Endothelial cell of umbilical vein (primary cell): Measurements from ENCODE around the gene SLITRK2. TPM values are rescaled to one million over a fixed set of nuclear protein-coding genes. Genes with fewer than 3 reads are reported as not detected.

Source experiments
- Bru-seq: library from RNA; stranded (reverse); fragments of 400-500 nt; gene quantifications from one replicate; lab custom pipeline; 2021; lab: Mats Ljungman, UMichigan
- BruChase-seq, 2 experiments: library from RNA; stranded (reverse); fragments of 400-500 nt; gene quantifications; one replicate each; lab custom pipeline; 2021; lab: Mats Ljungman, UMichigan
- BruUV-seq: library from RNA; stranded (reverse); fragments of 400-500 nt; replicated peaks from 2 replicates; lab custom pipeline; 2021; lab: Mats Ljungman, UMichigan
- CTCF ChIA-PET: fragments of 300-600, 350-600 bp; sonication (Branson Sonifier 250); formaldehyde crosslinking; loops from one replicate; lab custom pipeline; 2021; ENCODE audit warnings: antibody characterized with exemption, inconsistent platforms; lab: Charles Lee
- POLR2A ChIA-PET: fragments of 300-600, 350-600 bp; sonication (Branson Sonifier 250); formaldehyde crosslinking; loops from one replicate; lab custom pipeline; 2021; ENCODE audit warnings: antibody characterized with exemption, inconsistent platforms; lab: Charles Lee
- DNase-seq: peaks from one replicate; pipeline ENCODE4 v3.0.0-alpha.2; 2011; ENCODE audit warnings: low read depth, low spot score
- FAIRE-seq: peaks from 2 replicates; lab custom pipeline; 2011; peaks lifted over from hg19 to GRCh38; lab: Jason Lieb, UNC
- H2AFZ ChIP-seq: 2 replicates; pipeline ENCODE4 v1.6.0; 2012; ENCODE audit warnings: low read depth, low read length, control low read depth, inconsistent platforms
- H3K27ac ChIP-seq: 2 replicates; pipeline ENCODE4 v1.5.1; 2011; ENCODE audit warnings: low read depth, mild to moderate bottlenecking, control low read depth, low read length, moderate library complexity; ENCODE audit not compliant: insufficient read depth
- H3K27me3 ChIP-seq, 2 experiments: 2 replicates each; pipeline versions ENCODE4 v1.6.0 to v1.6.1; 2011; ENCODE audit warnings: low read length in 2 of 2, mixed read lengths in 1 of 2; ENCODE audit not compliant: control insufficient read depth in 2 of 2, insufficient read depth in 2 of 2
- H3K36me3 ChIP-seq, 2 experiments: 2 replicates in 1 of 2; 3 replicates in 1 of 2; pipeline ENCODE4 v1.5.1; 2011; ENCODE audit warnings: low read length in 2 of 2, mild to moderate bottlenecking in 1 of 2, moderate library complexity in 1 of 2; ENCODE audit not compliant: control insufficient read depth in 2 of 2, insufficient read depth in 2 of 2; ENCODE audit errors: extremely low read depth in 1 of 2
- H3K4me1 ChIP-seq: 3 replicates; pipeline ENCODE4 v1.5.1; 2011; ENCODE audit warnings: mild to moderate bottlenecking, low read length; ENCODE audit not compliant: control insufficient read depth, insufficient read depth; ENCODE audit errors: extremely low read depth
- H3K4me2 ChIP-seq: 2 replicates; pipeline ENCODE4 v1.6.1; 2011; ENCODE audit warnings: low read length, control low read depth, mixed read lengths; ENCODE audit not compliant: insufficient read depth
- H3K4me3 ChIP-seq, 3 experiments: fragments of 200-600 bp in 1 of 3; sonication (generic), shearing (Covaris generic) in 1 of 3; replicated peaks in 1 of 3; 2 replicates each; pipeline ENCODE4 v1.5.1; 2011 to 2016; ENCODE audit warnings: control low read depth in 3 of 3, low read length in 3 of 3, mild to moderate bottlenecking in 2 of 3, inconsistent platforms in 1 of 3, low read depth in 1 of 3, moderate library complexity in 1 of 3; ENCODE audit not compliant: insufficient read depth in 1 of 3
- H3K79me2 ChIP-seq: 2 replicates; pipeline ENCODE4 v1.6.0; 2012; ENCODE audit warnings: low read length, inconsistent platforms; ENCODE audit not compliant: control insufficient read depth, insufficient read depth
- H3K9ac ChIP-seq: replicated peaks from 2 replicates; pipeline ENCODE3; 2011; ENCODE audit warnings: low read length, control low read depth; ENCODE audit not compliant: insufficient read depth; ENCODE audit errors: extremely low read depth
- H3K9me1 ChIP-seq: replicated peaks from 3 replicates; pipeline ENCODE4 v1.6.0; 2011; ENCODE audit warnings: mild to moderate bottlenecking, low read length; ENCODE audit not compliant: control insufficient read depth, insufficient read depth; ENCODE audit errors: extremely low read depth
- H3K9me3 ChIP-seq: replicated peaks from 2 replicates; pipeline ENCODE4 v1.5.1; 2012; ENCODE audit warnings: low read length, inconsistent platforms; ENCODE audit not compliant: control insufficient read depth, insufficient read depth
- H4K20me1 ChIP-seq: replicated peaks from 2 replicates; pipeline ENCODE3; 2011; ENCODE audit warnings: mild to moderate bottlenecking, low read length; ENCODE audit not compliant: control insufficient read depth, insufficient read depth; ENCODE audit errors: extremely low read depth
- CTCF ChIP-seq, 2 donors: IDR thresholded peaks; 1 replicate in 1 of 2; 2 replicates in 1 of 2; pipeline ENCODE4 v1.5.1; 2011; ENCODE audit warnings: low read length in 2 of 2, mild to moderate bottlenecking in 2 of 2, moderate library complexity in 2 of 2, control low read depth in 1 of 2, inconsistent platforms in 1 of 2, low read depth in 1 of 2; ENCODE audit not compliant: insufficient read depth in 1 of 2; ENCODE audit errors: extremely low read depth in 1 of 2
- EZH2 ChIP-seq: IDR thresholded peaks from 2 replicates; pipeline ENCODE4 v1.6.1; 2012; ENCODE audit warnings: borderline replicate concordance, low read depth, mild to moderate bottlenecking, moderate library complexity, low read length, inconsistent platforms; ENCODE audit not compliant: severe bottlenecking
- FOS ChIP-seq: IDR thresholded peaks from 2 replicates; pipeline ENCODE4 v1.6.1; 2011; ENCODE audit warnings: mild to moderate bottlenecking, low read length, moderate library complexity, borderline replicate concordance; ENCODE audit not compliant: insufficient read depth
- GATA2 ChIP-seq: IDR thresholded peaks from 2 replicates; pipeline ENCODE4 v1.7.0; 2011; ENCODE audit warnings: low read depth, mild to moderate bottlenecking, moderate library complexity, mixed read lengths, low read length; ENCODE audit not compliant: insufficient read length, insufficient read depth
- JUN ChIP-seq: IDR thresholded peaks from 2 replicates; pipeline ENCODE4 v1.6.1; 2011; ENCODE audit warnings: borderline replicate concordance, low read depth; ENCODE audit not compliant: insufficient read length, insufficient read depth
- MAX ChIP-seq: IDR thresholded peaks from 2 replicates; pipeline ENCODE4 v1.6.1; 2011; ENCODE audit not compliant: insufficient read depth, insufficient read length
- MYC ChIP-seq: IDR thresholded peaks from one replicate; pipeline ENCODE4 v1.6.1; 2011; ENCODE audit warnings: mild to moderate bottlenecking, low read depth, low read length
- POLR2A ChIP-seq: IDR thresholded peaks from 2 replicates; pipeline ENCODE4 v1.6.1; 2012; ENCODE audit warnings: low read depth, mild to moderate bottlenecking, control low read depth, low read length
- POLR2AphosphoS5 ChIP-seq: IDR thresholded peaks from 2 replicates; pipeline ENCODE4 v1.6.1; 2012; ENCODE audit warnings: low read depth, mild to moderate bottlenecking, control low read depth, low read length, moderate library complexity; ENCODE audit not compliant: insufficient read depth
- dilution Hi-C: fragments of 300-500 bp; cut with MboI; formaldehyde crosslinking; loops from one replicate; pipeline ENCODE4 v1.15.0; 2019; ENCODE audit warnings: low sequenced_read_pairs; ENCODE audit not compliant: extremely low pct_ligation_motif_present
- intact Hi-C: fragments of 100-400 bp; cut with micrococcal nuclease; formaldehyde crosslinking; loops from one replicate; pipeline ENCODE4 v1.10.0; 2022
- long read RNA-seq: library from polyadenylated mRNA; stranded (forward); transcript quantifications from one replicate; pipeline ENCODE4 v2.0.0, GENCODE V29; 2021
- polyA minus RNA-seq, 3 experiments: library from RNA; depleted of rRNA, polyadenylated mRNA; stranded (reverse); fragments of >200 nt; gene quantifications; 1 replicate in 1 of 3; 2 replicates in 2 of 3; pipeline ENCODE4 v1.2.3, GENCODE V29; 2011
- polyA plus RNA-seq, 4 experiments: library from polyadenylated mRNA; depleted of rRNA in 3 of 4; stranded (reverse) in 3 of 4; unstranded in 1 of 4; fragments of >200 nt; gene quantifications; 2 replicates each; pipeline versions ENCODE4 v1.2.1 to v1.2.3, GENCODE V29; 2011 to 2012; ENCODE audit warnings: missing spikeins in 1 of 4
- total RNA-seq: library from RNA; stranded (reverse); gene quantifications from 2 replicates; pipeline ENCODE4 v1.2.3, GENCODE V29; 2021

The SLITRK2 gene
- total RNA-seq, result not detected in 2 replicates
- polyA plus RNA-seq, result not detected in 2 replicates
- polyA plus RNA-seq (2011; cell fraction: cytosol; rRNA removed), result not detected in 2 replicates
- not detected in 2 replicates for polyA plus RNA-seq (2011; cell fraction: nucleus; rRNA removed)
- polyA plus RNA-seq (2012), result not detected in 2 replicates
- polyA minus RNA-seq, result not detected in 2 replicates
- not detected for polyA minus RNA-seq (2011; cell fraction: cytosol; rRNA and poly(A)+ RNA removed)
- not detected in 2 replicates for polyA minus RNA-seq (2011; cell fraction: nucleus; rRNA and poly(A)+ RNA removed)
- not detected for Bru-seq, nascent RNA
- BruChase-seq, experiment 1, labeled RNA remaining after a 6-hour chase, result not detected
- not detected for BruChase-seq, experiment 2, labeled RNA remaining after a 2-hour chase
- long read RNA-seq, result 0 reads

- Histone ChIP-seq H3K9ac (no peak within 1 kb of the TSS), H3K4me2 (no peak within 1 kb of the TSS), H3K4me1 (no peaks in the 10 kb centered on the region), H2AFZ (no peak within 1 kb of the TSS), H3K27me3 (no peaks in the 10 kb centered on the region), H4K20me1 (no peaks in the 10 kb centered on the region), H3K9me1 (no peaks in the 10 kb centered on the region), H3K36me3 (no peaks in the 10 kb centered on the region), H3K79me2 (no peaks in the 10 kb centered on the region), H3K4me3 (no peak within 1 kb of the TSS), H3K9me3 (no peaks in the 10 kb centered on the region), H3K27ac (no peak within 1 kb of the TSS)
- FAIRE-seq (no peak), DNase-seq (no peak)
- CTCF ChIA-PET, result no interaction called here
- intact Hi-C loops (no loop called here), dilution Hi-C loops (no loop called here)
- POLR2A ChIA-PET, result no interaction called here
- BruUV-seq, result no TSS peak
- TF ChIP-seq FOS, result no peak
- no peak for TF ChIP-seq MAX
- TF ChIP-seq POLR2A, result no peak
- no peak for TF ChIP-seq JUN
- TF ChIP-seq CTCF (IDR thresholded peaks at IDR 0.05; ENCODE audit: extremely low read depth in 1 of 2, insufficient read depth in 1 of 2, low read depth in 1 of 2, low read length in 2 of 2), result no peak
- TF ChIP-seq EZH2, result no peak
- no peak for TF ChIP-seq MYC
- TF ChIP-seq GATA2, result no peak
- no peak for TF ChIP-seq POLR2AphosphoS5
These were observed at the start of gene SLITRK2 for GRCh38 chrX:145817331-145818185. TSS of gene SLITRK2 (plus strand) at chrX:145817829. CDS start at chrX:145822426, 4,597 bp downstream.
